Osteoblast (primary cell): ENCODE data around the gene CORO2A. TPM values are rescaled to one million over a fixed set of nuclear protein-coding genes. Genes with fewer than 3 reads are reported as not detected.
A peak's percentile ranks its signal among the peaks of the same experiment; 100 is the strongest.

ENCODE experiments used
- DNase-seq: peaks from one replicate; pipeline ENCODE4 v3.0.0; 2011; ENCODE audit warnings: low spot score, mixed read lengths; ENCODE audit not compliant: insufficient read length; ENCODE audit errors: missing footprints
- H2AFZ ChIP-seq: 2 replicates; pipeline ENCODE4 v1.6.0; 2011; ENCODE audit warnings: mild to moderate bottlenecking, low read length
- H3K27ac ChIP-seq: 2 replicates; pipeline ENCODE4 v1.5.1; 2011; ENCODE audit warnings: mild to moderate bottlenecking, low read depth, low read length, moderate library complexity
- H3K27me3 ChIP-seq: 2 replicates; pipeline ENCODE4 v1.6.0; 2012; ENCODE audit warnings: mild to moderate bottlenecking, control low read depth, inconsistent platforms, low read length, moderate library complexity; ENCODE audit not compliant: insufficient read depth
- H3K36me3 ChIP-seq: 2 replicates; pipeline ENCODE4 v1.5.1; 2011; ENCODE audit warnings: mild to moderate bottlenecking, low read length, control low read depth, moderate library complexity; ENCODE audit not compliant: insufficient read depth
- H3K4me1 ChIP-seq: 2 replicates; pipeline ENCODE4 v1.5.1; 2011; ENCODE audit warnings: mild to moderate bottlenecking, low read length, control low read depth, moderate library complexity; ENCODE audit not compliant: insufficient read depth
- H3K4me2 ChIP-seq: 2 replicates; pipeline ENCODE4 v1.6.0; 2011; ENCODE audit warnings: mild to moderate bottlenecking, low read length; ENCODE audit not compliant: insufficient read depth
- H3K4me3 ChIP-seq: fragments of 200-600 bp; sonication (generic); 3 replicates; pipeline ENCODE4 v1.5.1; 2012; ENCODE audit warnings: mild to moderate bottlenecking, low read length, inconsistent platforms; ENCODE audit not compliant: insufficient read depth
- H3K79me2 ChIP-seq: 2 replicates; pipeline ENCODE4 v1.6.0; 2012; ENCODE audit warnings: mild to moderate bottlenecking, low read length, control low read depth, inconsistent platforms; ENCODE audit not compliant: insufficient read depth
- H3K9me3 ChIP-seq: 2 replicates; pipeline ENCODE4 v1.5.1; 2011; ENCODE audit warnings: low read depth, low read length, control low read depth
- H4K20me1 ChIP-seq: 2 replicates; pipeline ENCODE4 v1.6.0; 2012; ENCODE audit warnings: mild to moderate bottlenecking, low read length, control low read depth; ENCODE audit not compliant: insufficient read depth
- total RNA-seq: library from RNA; depleted of rRNA; stranded (reverse); fragments of >200 nt; gene quantifications from 2 replicates; pipeline ENCODE4 v1.2.3, GENCODE V29; 2012
- TF ChIP-seq, protein P1 (sequence below): IDR thresholded peaks from 2 replicates; pipeline ENCODE4 v1.5.1; 2011; ENCODE audit warnings: mild to moderate bottlenecking, low read depth, low read length, moderate library complexity; ENCODE audit errors: extremely low read depth

CORO2A gene
- total RNA-seq, 1 donor: 0.72 TPM

DNA sequence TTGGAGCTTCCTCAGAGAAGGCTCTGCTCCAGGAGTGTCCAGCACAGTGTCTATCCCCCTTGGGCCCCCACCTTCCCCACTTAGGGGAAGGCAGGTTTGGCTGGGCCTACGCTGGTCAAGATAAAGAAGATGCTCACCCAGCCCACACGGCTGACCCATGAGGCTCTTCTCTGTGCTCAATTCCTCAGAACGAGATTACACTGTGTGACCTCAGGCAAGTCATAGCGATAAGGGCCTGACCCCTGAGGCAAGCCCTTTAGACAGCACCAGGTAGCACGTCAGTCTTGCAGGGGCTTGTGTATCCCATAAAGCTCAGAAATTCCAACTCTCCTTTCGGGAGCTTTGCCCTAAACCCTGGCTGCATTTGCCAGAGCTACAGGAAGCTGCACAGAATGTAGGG, 32.6 kb downstream of the CORO2A start:
- no peaks in the 10 kb centered on the region for H3K79me2 ChIP-seq
- H3K27me3 ChIP-seq: peaks cover 5% of the 10 kb centered on the region
- no peak overlapping the region for H3K4me2 ChIP-seq
- H3K27ac ChIP-seq: no peak overlapping the region
- H3K4me1 ChIP-seq: no peaks in the 10 kb centered on the region
- no peak overlapping the region for H3K4me3 ChIP-seq
- peak; percentile 45 for DNase-seq
- H2AFZ ChIP-seq: no peak overlapping the region
- TF ChIP-seq, protein P1, sequence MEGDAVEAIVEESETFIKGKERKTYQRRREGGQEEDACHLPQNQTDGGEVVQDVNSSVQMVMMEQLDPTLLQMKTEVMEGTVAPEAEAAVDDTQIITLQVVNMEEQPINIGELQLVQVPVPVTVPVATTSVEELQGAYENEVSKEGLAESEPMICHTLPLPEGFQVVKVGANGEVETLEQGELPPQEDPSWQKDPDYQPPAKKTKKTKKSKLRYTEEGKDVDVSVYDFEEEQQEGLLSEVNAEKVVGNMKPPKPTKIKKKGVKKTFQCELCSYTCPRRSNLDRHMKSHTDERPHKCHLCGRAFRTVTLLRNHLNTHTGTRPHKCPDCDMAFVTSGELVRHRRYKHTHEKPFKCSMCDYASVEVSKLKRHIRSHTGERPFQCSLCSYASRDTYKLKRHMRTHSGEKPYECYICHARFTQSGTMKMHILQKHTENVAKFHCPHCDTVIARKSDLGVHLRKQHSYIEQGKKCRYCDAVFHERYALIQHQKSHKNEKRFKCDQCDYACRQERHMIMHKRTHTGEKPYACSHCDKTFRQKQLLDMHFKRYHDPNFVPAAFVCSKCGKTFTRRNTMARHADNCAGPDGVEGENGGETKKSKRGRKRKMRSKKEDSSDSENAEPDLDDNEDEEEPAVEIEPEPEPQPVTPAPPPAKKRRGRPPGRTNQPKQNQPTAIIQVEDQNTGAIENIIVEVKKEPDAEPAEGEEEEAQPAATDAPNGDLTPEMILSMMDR: no peak
- no peaks in the 10 kb centered on the region for H3K9me3 ChIP-seq
- H3K36me3 ChIP-seq: no peaks in the 10 kb centered on the region
- no peaks in the 10 kb centered on the region for H4K20me1 ChIP-seq

DNA sequence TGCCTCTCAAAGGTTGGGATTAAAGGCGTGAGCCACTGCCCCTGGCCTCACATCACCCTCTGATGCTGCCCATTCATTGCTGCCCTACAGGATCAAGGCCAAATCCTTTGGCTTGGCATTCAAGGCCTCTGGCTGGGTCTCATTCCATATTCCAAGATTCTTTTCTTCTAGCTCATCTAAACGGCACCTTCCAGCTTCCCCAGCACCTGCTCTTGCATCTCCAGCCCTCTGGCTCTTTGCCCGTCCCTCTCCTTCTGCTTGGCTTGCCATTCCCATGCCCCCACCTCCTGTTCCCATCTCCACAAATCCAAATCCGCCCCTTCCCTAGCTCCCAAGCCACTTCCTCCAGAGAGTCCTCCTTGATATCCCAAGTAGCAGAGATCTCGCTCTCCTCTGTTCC, 33.1 kb downstream of the CORO2A start:
- Histone ChIP-seq H3K4me2 (no peak overlapping the region), H3K27ac (no peak overlapping the region), H3K27me3 (peaks cover 5% of the 10 kb centered on the region), H3K36me3 (no peaks in the 10 kb centered on the region), H3K4me3 (no peak overlapping the region), H4K20me1 (no peaks in the 10 kb centered on the region), H2AFZ (no peak overlapping the region), H3K79me2 (no peaks in the 10 kb centered on the region), H3K9me3 (no peaks in the 10 kb centered on the region), H3K4me1 (no peaks in the 10 kb centered on the region)
- TF ChIP-seq, protein P1: no peak
- peak; percentile 11 for DNase-seq

DNA sequence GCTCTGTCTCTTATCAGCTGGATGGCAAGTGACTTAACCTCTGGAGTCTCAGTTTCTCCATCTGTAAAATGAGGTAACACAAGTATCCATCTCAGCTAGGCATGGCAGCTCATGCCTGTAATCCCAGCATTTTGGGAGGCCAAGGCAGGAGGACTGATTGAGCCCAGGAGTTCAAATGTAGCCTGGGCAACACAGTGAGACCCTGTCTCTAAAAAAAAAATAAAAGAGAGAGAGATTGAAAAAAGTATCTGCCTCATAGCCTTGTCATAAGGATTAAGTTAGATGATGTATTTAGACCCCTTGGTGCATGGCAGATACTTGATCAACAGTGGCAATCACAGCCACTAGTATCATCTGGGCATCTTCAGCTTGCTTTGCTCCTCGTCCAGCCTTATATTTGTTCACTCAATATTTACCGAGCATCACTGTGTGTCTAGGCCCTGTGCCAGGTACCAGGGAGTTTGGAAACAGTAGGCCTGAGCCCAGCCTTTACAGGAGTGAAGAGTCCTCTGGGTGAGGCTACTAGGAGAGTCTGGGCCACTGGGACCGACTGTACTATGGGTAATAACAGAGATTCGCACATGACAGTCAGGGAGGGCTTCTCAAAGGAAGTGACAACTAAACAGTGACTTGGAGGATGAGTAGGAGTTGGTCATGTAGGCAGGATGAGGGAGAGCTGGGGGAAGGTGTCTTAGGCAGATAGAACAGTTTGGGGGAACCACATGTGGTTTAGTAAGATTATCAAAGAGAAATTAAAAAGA, 34.2 kb downstream of the CORO2A start:
- Histone ChIP-seq H3K36me3 (no peaks in the 10 kb centered on the region), H3K27ac (no peak overlapping the region), H3K79me2 (no peaks in the 10 kb centered on the region), H2AFZ (no peak overlapping the region), H3K4me3 (no peak overlapping the region), H4K20me1 (no peaks in the 10 kb centered on the region), H3K4me2 (no peak overlapping the region), H3K4me1 (no peaks in the 10 kb centered on the region), H3K9me3 (no peaks in the 10 kb centered on the region), H3K27me3 (peaks cover 5% of the 10 kb centered on the region)
- DNase-seq: peak; percentile 64
- TF ChIP-seq, protein P1: no peak

DNA sequence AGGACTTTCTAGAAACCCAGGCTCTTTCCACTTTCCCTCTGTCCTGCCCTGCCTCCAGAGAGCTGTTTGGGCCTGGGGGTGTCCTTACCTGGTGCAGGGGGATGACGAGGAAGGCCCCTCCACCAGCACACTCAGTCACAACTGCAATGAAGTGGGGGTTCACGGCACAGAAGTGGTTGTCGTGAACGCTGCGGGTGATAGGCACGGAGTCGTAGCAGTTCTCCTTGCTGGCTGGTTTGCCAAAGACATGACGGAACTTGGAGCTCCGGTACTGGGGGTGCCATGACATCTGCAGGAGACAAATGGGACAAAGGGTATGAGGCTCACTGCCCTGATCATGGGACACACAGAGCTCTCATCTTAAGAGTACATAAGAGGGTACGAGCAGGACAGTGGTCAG, 35.1 kb downstream of the CORO2A start:
- Histone ChIP-seq H3K9me3 (no peaks in the 10 kb centered on the region), H3K27ac (no peak overlapping the region), H3K4me2 (no peak overlapping the region), H3K4me3 (no peak overlapping the region), H3K36me3 (no peaks in the 10 kb centered on the region), H3K27me3 (peaks cover 5% of the 10 kb centered on the region), H4K20me1 (no peaks in the 10 kb centered on the region), H2AFZ (no peak overlapping the region), H3K79me2 (no peaks in the 10 kb centered on the region), H3K4me1 (no peaks in the 10 kb centered on the region)
- DNase-seq: peak; percentile 22
- TF ChIP-seq, protein P1: no peak
